Measurements from ENCODE around the gene AIFM3.

The AIFM3 gene

DNA sequence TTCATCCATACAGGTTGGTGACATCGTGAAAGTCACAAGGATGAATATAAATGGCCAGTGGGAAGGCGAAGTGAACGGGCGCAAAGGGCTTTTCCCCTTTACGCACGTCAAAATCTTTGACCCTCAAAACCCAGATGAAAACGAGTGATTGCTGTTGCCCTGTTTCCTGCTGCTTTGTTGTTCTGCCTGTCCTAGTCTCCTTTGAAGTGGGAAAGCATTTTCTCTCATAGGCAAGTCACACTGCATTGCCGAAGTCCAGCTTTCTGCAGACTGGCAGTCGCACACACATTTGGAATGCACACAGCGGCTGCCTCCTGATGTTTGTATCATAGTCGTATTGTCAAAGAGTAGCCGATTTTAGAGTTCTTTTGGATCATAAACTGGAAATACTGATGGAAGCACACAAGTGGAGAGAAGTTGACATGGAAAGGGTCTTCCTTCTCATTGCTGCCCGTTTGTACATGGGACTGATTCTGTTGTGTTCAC is 17.3 kb upstream of the AIFM3 start (continued):
- no peak for TF ChIP-seq GLIS3 (CRISPR knock-in tag; IDR thresholded peaks at IDR 0.05)
- no peak for TF ChIP-seq TCF4 (CRISPR knock-in tag; IDR thresholded peaks at IDR 0.05; ENCODE audit: borderline replicate concordance)

DNA sequence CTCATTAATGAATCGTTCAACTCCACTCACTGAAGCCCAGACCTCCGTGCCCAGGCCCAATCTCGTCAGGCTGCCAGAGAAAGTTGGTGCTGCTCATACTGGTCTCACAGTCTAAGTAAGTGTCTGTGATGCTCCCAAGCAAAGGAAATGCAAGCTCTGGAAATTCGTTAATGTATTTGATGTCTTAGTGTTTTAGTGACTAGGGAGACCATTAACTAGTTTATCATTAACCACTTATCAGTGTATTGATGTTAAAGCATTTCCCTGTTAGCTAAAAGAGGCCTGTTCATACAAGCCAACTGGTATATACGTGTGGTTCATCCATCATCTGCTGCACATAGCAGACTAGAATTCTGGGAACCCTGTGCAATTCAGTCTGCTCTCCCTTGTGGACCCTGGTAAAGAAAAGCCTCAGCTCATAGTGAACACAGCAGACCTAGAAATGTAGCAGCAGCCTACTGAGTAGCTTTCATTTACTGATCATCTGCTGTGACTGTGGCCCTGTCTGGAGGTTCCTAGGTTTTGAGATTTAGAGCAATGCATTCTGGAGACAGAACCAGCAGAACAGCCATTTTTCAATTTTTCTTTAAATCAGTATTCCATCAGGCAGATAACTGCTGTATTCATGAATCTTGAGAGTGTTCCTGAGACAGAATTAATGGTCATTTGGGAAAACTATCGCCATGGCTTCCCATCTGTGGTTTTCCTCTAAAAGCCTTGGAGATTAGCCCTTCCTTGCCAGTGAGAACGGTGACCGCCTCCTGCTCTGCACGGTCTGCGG is 15.7 kb upstream of the AIFM3 start:
- TF ChIP-seq ISL1 (CRISPR knock-in tag; IDR thresholded peaks at IDR 0.05) (no peak), ZC3H10 (CRISPR knock-in tag; IDR thresholded peaks at IDR 0.05) (no peak), OSR1 (CRISPR knock-in tag; IDR thresholded peaks at IDR 0.05) (no peak), BACH2 (CRISPR knock-in tag; IDR thresholded peaks at IDR 0.05; ENCODE audit: borderline replicate concordance) (no peak), ESRRG (CRISPR knock-in tag; IDR thresholded peaks at IDR 0.05) (no peak), TOX (CRISPR knock-in tag; IDR thresholded peaks at IDR 0.05; ENCODE audit: borderline replicate concordance) (no peak), RARB (CRISPR knock-in tag; IDR thresholded peaks at IDR 0.05) (no peak), TCF4 (CRISPR knock-in tag; IDR thresholded peaks at IDR 0.05; ENCODE audit: borderline replicate concordance) (no peak), ZFP3 (CRISPR knock-in tag; IDR thresholded peaks at IDR 0.05) (no peak), CSDC2 (CRISPR knock-in tag; IDR thresholded peaks at IDR 0.05) (no peak), ZFP30 (CRISPR knock-in tag; IDR thresholded peaks at IDR 0.05) (no peak), GLIS3 (CRISPR knock-in tag; IDR thresholded peaks at IDR 0.05) (no peak), SNAI2 (CRISPR knock-in tag; IDR thresholded peaks at IDR 0.05) (no peak)
- TF ChIP-seq, protein P1, sequence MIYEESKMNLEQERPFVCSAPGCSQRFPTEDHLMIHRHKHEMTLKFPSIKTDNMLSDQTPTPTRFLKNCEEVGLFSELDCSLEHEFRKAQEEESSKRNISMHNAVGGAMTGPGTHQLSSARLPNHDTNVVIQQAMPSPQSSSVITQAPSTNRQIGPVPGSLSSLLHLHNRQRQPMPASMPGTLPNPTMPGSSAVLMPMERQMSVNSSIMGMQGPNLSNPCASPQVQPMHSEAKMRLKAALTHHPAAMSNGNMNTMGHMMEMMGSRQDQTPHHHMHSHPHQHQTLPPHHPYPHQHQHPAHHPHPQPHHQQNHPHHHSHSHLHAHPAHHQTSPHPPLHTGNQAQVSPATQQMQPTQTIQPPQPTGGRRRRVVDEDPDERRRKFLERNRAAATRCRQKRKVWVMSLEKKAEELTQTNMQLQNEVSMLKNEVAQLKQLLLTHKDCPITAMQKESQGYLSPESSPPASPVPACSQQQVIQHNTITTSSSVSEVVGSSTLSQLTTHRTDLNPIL (CRISPR knock-in tag; IDR thresholded peaks at IDR 0.05; ENCODE audit: low read depth): no peak
- ATAC-seq: no peak

DNA sequence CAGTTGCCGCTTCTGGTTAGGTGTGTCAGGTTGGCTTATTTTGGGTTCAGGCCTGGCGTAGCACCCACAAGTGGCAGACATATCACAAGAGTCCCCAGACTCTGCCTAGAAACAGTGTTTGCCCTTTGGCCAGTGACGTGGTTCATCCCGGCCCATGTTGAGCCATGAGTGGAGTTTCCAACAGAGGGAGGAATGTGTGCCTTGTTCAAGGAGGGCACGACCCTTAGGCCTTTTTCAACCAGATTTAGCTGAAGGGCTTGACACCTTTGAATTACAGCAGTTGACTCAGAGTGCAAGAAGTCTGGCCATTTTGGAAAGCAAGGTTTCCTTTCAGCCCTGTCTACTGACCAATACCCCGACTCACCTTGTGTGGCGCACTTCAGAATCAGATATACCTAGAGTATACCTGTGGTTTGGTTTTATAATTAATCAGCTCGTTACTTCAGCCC is 15.1 kb upstream of the AIFM3 start:
- no peak for TF ChIP-seq ARNTL (CRISPR knock-in tag; IDR thresholded peaks at IDR 0.05; ENCODE audit: borderline replicate concordance, low read depth)
- TF ChIP-seq TCF4 (CRISPR knock-in tag; IDR thresholded peaks at IDR 0.05; ENCODE audit: borderline replicate concordance): no peak
- no peak for TF ChIP-seq POU6F1 (CRISPR knock-in tag; IDR thresholded peaks at IDR 0.05; ENCODE audit: borderline replicate concordance, low read depth)
- no peak for TF ChIP-seq PPARA (CRISPR knock-in tag; IDR thresholded peaks at IDR 0.05; ENCODE audit: borderline replicate concordance)
- no peak for TF ChIP-seq GLIS3 (CRISPR knock-in tag; IDR thresholded peaks at IDR 0.05)
- no peak for TF ChIP-seq ZFP3 (CRISPR knock-in tag; IDR thresholded peaks at IDR 0.05)
- TF ChIP-seq BACH2 (CRISPR knock-in tag; IDR thresholded peaks at IDR 0.05; ENCODE audit: borderline replicate concordance): no peak
- TF ChIP-seq ISL1 (CRISPR knock-in tag; IDR thresholded peaks at IDR 0.05): no peak
- TF ChIP-seq TSHZ2 (CRISPR knock-in tag; IDR thresholded peaks at IDR 0.05): no peak
- no peak for TF ChIP-seq RARB (CRISPR knock-in tag; IDR thresholded peaks at IDR 0.05)
- no peak for TF ChIP-seq ZNF565 (CRISPR knock-in tag; conservative IDR thresholded peaks at IDR 0.05; ENCODE audit: low read depth)
- ATAC-seq: no peak

GRCh38 chr22:20952544-20953341 is 14.3 kb upstream of the AIFM3 start:
- no peak for ATAC-seq
- TF ChIP-seq, protein P2, sequence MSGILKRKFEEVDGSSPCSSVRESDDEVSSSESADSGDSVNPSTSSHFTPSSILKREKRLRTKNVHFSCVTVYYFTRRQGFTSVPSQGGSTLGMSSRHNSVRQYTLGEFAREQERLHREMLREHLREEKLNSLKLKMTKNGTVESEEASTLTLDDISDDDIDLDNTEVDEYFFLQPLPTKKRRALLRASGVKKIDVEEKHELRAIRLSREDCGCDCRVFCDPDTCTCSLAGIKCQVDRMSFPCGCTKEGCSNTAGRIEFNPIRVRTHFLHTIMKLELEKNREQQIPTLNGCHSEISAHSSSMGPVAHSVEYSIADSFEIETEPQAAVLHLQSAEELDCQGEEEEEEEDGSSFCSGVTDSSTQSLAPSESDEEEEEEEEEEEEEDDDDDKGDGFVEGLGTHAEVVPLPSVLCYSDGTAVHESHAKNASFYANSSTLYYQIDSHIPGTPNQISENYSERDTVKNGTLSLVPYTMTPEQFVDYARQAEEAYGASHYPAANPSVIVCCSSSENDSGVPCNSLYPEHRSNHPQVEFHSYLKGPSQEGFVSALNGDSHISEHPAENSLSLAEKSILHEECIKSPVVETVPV (CRISPR knock-in tag; IDR thresholded peaks at IDR 0.05): no peak

Measured in SK-N-SH treated with all-trans-retinoic acid at 6 μM for 48 hours (cell line).